Nephron (organoid): ENCODE results near the gene ACP4.
A peak's percentile ranks its signal among the peaks of the same experiment; 100 is the strongest.

Source experiments
- H3K27ac Mint-ChIP-seq, 3 experiments: 2 replicates each; pipeline ENCODE4 v1.8.0; 2020; ENCODE audit warnings: mixed read lengths in 3 of 3, mild to moderate bottlenecking in 2 of 3, moderate library complexity in 1 of 3
- H3K27me3 Mint-ChIP-seq: 2 replicates; pipeline ENCODE4 v1.8.0; 2021; ENCODE audit warnings: low read depth, mild to moderate bottlenecking, moderate library complexity, mixed read lengths
- H3K36me3 Mint-ChIP-seq: 2 replicates; pipeline ENCODE4 v1.8.0; 2020; ENCODE audit warnings: low read depth, mixed read lengths
- H3K4me1 Mint-ChIP-seq: 2 replicates; pipeline ENCODE4 v1.8.0; 2020; ENCODE audit warnings: mixed read lengths
- H3K4me3 Mint-ChIP-seq, 3 experiments: 2 replicates each; pipeline ENCODE4 v1.8.0; 2020; ENCODE audit warnings: mild to moderate bottlenecking in 3 of 3, mixed read lengths in 3 of 3, moderate library complexity in 2 of 3
- H3K9me3 Mint-ChIP-seq: 2 replicates; pipeline ENCODE4 v1.8.0; 2020; ENCODE audit warnings: mixed read lengths
- TF ChIP-seq, protein P1 (sequence below), 3 experiments: fragments of 200-600 bp; sonication (generic); IDR thresholded peaks; one replicate each; pipeline ENCODE4 v1.5.0; 2021; ENCODE audit warnings: antibody characterized with exemption in 3 of 3; ENCODE audit not compliant: unreplicated experiment in 3 of 3

The ACP4 gene

DNA sequence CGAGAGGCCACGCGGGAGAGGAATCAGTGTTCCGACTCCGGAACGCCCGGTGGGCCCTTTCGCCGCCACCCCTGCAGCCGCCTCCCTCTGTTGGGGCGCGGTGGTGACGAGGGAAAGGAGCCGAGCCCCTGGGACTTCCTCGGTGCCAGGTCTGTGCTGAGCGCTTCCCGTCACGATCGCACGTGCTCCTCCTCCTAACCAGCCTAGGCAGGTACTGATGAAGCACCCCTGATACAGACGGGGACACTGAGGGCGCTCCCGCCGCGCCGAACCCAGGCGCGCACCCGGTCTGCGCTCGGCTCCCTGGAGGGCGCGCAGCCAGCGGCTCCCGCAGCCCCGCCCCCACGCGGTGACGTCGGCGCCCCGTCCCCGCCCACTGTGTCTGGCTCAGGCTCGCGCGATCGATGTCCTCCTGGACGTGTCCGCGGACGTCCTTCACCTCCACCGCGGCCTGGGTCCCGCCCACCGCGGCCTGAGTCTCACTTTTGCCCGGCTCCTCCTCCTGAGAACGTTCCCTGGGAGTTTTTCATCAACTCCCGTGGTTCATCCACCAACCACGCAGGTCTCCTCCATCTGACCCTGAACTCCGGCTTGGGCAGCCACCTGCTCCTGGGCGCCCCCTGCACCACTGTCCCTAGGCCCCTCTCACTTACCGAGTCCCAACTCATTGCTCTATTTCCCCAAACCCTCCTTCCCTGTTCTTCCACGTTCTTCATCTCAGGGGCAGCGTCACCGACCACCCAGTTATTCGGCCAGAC, 45.7 kb downstream of the ACP4 start:
- peaks cover 51% of the 10 kb centered on the region for H3K27me3 Mint-ChIP-seq

DNA sequence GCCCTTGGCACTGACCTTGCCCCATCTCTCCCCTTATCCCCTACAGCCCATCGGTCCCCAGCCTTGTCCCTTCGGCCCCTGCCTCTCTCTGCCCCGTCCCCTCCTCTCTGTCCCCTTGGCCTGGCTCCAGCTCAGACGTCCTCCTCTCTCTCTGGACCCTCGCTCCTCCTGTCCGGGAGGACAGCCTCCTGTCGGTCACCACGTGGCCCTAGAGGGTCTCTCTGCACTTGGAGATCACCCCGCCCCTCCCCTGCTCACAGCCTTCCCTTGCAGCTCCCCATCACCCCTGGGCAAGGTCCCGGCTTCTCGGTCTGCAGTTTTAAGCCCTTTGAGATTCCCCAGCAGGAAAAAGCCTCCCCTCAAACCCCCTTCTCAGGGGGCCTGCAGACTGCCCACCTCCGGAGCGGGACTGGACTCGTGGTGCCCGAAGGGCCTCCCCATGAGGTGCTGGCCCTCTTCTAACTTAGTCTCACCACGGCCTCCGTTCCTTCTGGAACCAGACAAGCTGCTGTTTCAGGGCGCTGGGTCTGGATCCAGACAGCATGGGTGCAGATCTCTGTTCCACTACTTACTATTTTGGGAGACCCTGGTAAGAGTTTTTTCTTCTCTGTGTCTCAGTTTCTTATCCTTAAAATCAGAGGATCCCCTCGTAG, 46.5 kb downstream of the ACP4 start:
- Mint-ChIP-seq H3K27ac (peak overlapping the region in 1 of 3 experiments; percentile 63), H3K4me1 (no peaks in the 10 kb centered on the region), H3K36me3 (no peaks in the 10 kb centered on the region), H3K27me3 (peaks cover 58% of the 10 kb centered on the region), H3K4me3 (peak overlapping the region; percentile 85 to 90 (median 88)), H3K9me3 (peaks cover 3% of the 10 kb centered on the region)
- TF ChIP-seq, protein P1, sequence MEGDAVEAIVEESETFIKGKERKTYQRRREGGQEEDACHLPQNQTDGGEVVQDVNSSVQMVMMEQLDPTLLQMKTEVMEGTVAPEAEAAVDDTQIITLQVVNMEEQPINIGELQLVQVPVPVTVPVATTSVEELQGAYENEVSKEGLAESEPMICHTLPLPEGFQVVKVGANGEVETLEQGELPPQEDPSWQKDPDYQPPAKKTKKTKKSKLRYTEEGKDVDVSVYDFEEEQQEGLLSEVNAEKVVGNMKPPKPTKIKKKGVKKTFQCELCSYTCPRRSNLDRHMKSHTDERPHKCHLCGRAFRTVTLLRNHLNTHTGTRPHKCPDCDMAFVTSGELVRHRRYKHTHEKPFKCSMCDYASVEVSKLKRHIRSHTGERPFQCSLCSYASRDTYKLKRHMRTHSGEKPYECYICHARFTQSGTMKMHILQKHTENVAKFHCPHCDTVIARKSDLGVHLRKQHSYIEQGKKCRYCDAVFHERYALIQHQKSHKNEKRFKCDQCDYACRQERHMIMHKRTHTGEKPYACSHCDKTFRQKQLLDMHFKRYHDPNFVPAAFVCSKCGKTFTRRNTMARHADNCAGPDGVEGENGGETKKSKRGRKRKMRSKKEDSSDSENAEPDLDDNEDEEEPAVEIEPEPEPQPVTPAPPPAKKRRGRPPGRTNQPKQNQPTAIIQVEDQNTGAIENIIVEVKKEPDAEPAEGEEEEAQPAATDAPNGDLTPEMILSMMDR (IDR thresholded peaks at IDR 0.05; ENCODE audit: unreplicated experiment in 3 of 3): no peak

More for the DNA sequence above, 45.7 kb downstream of the ACP4 start:
- H3K4me1 Mint-ChIP-seq: no peaks in the 10 kb centered on the region
- no peaks in the 10 kb centered on the region for H3K9me3 Mint-ChIP-seq
- peak overlapping the region; percentile 85 to 90 (median 88) for H3K4me3 Mint-ChIP-seq
- no peaks in the 10 kb centered on the region for H3K36me3 Mint-ChIP-seq
- TF ChIP-seq, protein P1 (IDR thresholded peaks at IDR 0.05; ENCODE audit: unreplicated experiment in 3 of 3): no peak
- peak overlapping the region in 1 of 3 experiments; percentile 63 for H3K27ac Mint-ChIP-seq

DNA sequence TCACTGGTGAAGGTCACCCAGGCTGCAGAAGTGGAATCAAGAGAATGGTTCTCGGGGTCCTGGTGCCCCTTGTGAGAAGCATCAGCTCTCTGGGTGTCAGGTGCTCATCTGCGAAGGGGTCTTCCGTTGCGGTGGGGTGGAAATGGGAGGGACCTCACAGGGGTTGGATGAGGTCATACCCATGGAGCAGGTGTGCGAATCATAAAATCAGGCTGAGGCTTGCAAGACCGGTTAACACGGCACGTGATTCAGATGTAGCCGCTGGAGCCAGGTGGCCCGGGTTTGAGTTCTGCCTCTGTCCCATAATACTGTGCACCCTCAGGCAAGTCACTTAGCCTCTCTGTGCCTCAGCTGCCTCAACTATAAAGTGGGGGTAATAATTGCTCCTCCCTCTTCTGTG, 47.1 kb downstream of the ACP4 start:
- Mint-ChIP-seq H3K27me3 (peaks cover 62% of the 10 kb centered on the region), H3K4me1 (no peaks in the 10 kb centered on the region), H3K27ac (no peak overlapping the region), H3K36me3 (no peaks in the 10 kb centered on the region), H3K4me3 (peak overlapping the region; percentile 85 to 90 (median 88)), H3K9me3 (peaks cover 7% of the 10 kb centered on the region)
- TF ChIP-seq, protein P1 (IDR thresholded peaks at IDR 0.05; ENCODE audit: unreplicated experiment in 3 of 3): no peak

DNA sequence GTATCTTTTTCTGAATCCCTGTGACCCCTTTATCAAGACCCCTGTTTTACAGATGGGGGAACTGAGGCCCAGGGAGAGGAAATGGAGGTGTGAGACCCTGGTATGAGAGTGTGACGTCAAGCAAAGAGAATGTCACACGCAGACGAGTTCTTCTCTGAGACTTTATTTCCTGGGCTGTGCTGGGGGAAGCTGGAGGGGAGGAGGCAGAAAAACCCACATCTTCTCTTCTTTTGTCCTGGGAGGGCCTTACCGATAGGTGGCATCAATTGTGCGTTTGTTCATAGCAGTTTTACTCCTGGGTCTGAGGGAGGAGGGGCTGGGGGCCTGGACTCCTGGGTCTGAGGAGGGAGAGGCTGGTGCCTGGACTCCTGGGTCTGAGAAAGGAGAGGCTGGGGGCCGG, 48.0 kb downstream of the ACP4 start:
- Mint-ChIP-seq H3K4me3 (peak overlapping the region; percentile 36 to 69 (median 56)), H3K9me3 (peaks cover 9% of the 10 kb centered on the region), H3K27ac (no peak overlapping the region), H3K36me3 (no peaks in the 10 kb centered on the region), H3K4me1 (no peaks in the 10 kb centered on the region), H3K27me3 (peaks cover 62% of the 10 kb centered on the region)
- TF ChIP-seq, protein P1 (IDR thresholded peaks at IDR 0.05; ENCODE audit: unreplicated experiment in 3 of 3): no peak

DNA sequence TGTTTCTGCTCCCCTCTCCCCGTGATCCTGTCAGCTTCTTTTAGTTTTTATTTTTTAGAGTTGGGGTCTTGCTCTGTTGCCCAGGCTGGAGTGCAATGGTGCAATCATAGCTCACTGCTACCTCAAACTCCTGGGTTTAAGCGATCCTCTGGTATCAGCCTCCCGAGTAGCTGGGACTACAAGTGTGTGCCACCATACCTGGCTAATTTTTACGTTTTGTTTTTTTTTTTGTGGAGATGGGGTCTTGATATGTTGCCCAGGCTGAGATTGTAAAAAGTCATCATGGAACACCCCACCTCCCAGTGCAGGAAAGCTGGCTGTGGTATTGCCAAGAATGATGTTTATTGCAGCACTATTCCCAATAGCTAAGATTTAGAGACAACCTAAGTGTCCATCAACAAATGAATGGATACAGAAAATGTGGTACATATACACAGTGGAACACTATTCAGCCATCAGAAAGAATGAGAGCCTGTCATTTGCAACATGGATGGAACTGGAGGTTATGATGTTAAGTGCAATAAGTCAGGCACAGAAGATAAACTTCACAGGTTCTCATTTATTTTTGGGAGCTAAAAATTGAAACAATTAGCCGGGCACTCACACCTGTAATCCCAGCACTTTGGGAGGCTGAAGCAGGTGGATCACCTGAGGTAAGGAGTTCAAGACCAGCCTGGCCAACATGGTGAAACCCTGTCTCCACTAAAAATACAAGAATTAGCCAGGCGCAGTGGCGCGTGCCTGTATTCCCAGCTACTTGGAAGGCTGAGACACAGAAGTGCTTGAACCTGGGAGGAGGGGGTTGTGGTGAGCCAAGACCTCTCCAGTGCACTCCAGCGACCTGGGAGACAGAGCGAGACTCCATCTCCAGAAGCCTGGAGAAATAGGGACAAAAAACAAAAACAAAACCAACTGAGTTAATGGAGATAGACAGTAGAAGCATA, 49.8 kb downstream of the ACP4 start:
- H3K4me1 Mint-ChIP-seq: no peaks in the 10 kb centered on the region
- H3K9me3 Mint-ChIP-seq: peaks cover 21% of the 10 kb centered on the region
- H3K4me3 Mint-ChIP-seq: no peak overlapping the region
- H3K27me3 Mint-ChIP-seq: peaks cover 69% of the 10 kb centered on the region
- TF ChIP-seq, protein P1 (IDR thresholded peaks at IDR 0.05; ENCODE audit: unreplicated experiment in 3 of 3): no peak
- no peaks in the 10 kb centered on the region for H3K36me3 Mint-ChIP-seq
- no peak overlapping the region for H3K27ac Mint-ChIP-seq
